ENCODE data around the gene TAAR9. TPM values are rescaled to one million over a fixed set of nuclear protein-coding genes. Genes with fewer than 3 reads are reported as not detected.

Gene TAAR9
- polyA plus RNA-seq, 1 of the 3 experiments (the other 2 are of a cell fraction): not detected

- Histone ChIP-seq H3F3A (replicated peaks; ENCODE audit: insufficient read depth) (no peaks in the 10 kb centered on the region), H3K9me2 (no peaks in the 10 kb centered on the region), H3K9ac (no peak overlapping the region), H3K79me2 (ENCODE audit: insufficient read depth) (peaks cover 4% of the 10 kb centered on the region; the same call in 1 of the 2 replicates), H3K27me3 (ENCODE audit: insufficient read depth) (no peaks in the 10 kb centered on the region), H3K9me3 (no peaks in the 10 kb centered on the region), H2AFZ (ENCODE audit: low read depth) (no peak overlapping the region), H3K36me3 (replicated peaks in 1 of 2; ENCODE audit: control insufficient read depth in 1 of 2, insufficient read depth in 2 of 2, low read length in 1 of 2) (peaks cover 0 to 13% of the 10 kb centered on the region in 2 experiments), H3K4me1 (ENCODE audit: control insufficient read depth in 1 of 2, insufficient read depth in 2 of 2, low read depth in 1 of 2, low read length in 1 of 2) (no peaks in the 10 kb centered on the region), H3K4me2 (no peak overlapping the region), H3K4me3 (ENCODE audit: low read depth in 2 of 2, low read length in 1 of 2) (no peak overlapping the region), H3K27ac (ENCODE audit: low read depth in 2 of 2, low read length in 1 of 2) (no peak overlapping the region), H4K20me1 (ENCODE audit: insufficient read depth) (no peaks in the 10 kb centered on the region)
- 89% methylated on average over 4 of the region's 4 CpGs for WGBS (ENCODE audit: low lambda C conversion rate)
- TF ChIP-seq SMC3 (IDR thresholded peaks at IDR 0.05; ENCODE audit: low read depth, low read length) (no peak), RXRA (IDR thresholded peaks at IDR 0.05; ENCODE audit: borderline replicate concordance, low read depth) (no peak), MEF2A (IDR thresholded peaks at IDR 0.05; ENCODE audit: borderline replicate concordance, low read depth) (no peak), RFX5 (IDR thresholded peaks at IDR 0.05; ENCODE audit: low read length) (no peak)
- no peak for DNase-seq
- ChIA-PET CTCF (interaction anchor here (0.9 to 2.3 kb wide), 3 partner anchors 189 to 210 kb away, joined by 4 to 16 read pairs (median 9); no protein-coding TSS in a partner anchor), POLR2A (no interaction called here)
These were observed 48.7 kb upstream of the TAAR9 start for GRCh38 chr6:132489376-132489775.

- POLR2A ChIA-PET: no interaction called here
- no peak overlapping the region for H3K4me2 ChIP-seq
- no peaks in the 10 kb centered on the region for H4K20me1 ChIP-seq (ENCODE audit: insufficient read depth)
- no peak overlapping the region for H3K27ac ChIP-seq (ENCODE audit: low read depth in 2 of 2, low read length in 1 of 2)
- H3K27me3 ChIP-seq (ENCODE audit: insufficient read depth): no peaks in the 10 kb centered on the region
- H3K9me2 ChIP-seq: no peaks in the 10 kb centered on the region
- no peaks in the 10 kb centered on the region for H3F3A ChIP-seq (replicated peaks; ENCODE audit: insufficient read depth)
- H3K9ac ChIP-seq: no peak overlapping the region
- H3K9me3 ChIP-seq: no peaks in the 10 kb centered on the region
- no peaks in the 10 kb centered on the region for H3K4me1 ChIP-seq (ENCODE audit: control insufficient read depth in 1 of 2, insufficient read depth in 2 of 2, low read depth in 1 of 2, low read length in 1 of 2)
- H2AFZ ChIP-seq (ENCODE audit: low read depth): no peak overlapping the region
- TF ChIP-seq NFIC (IDR thresholded peaks at IDR 0.05; ENCODE audit: borderline replicate concordance): no peak
- no peak for TF ChIP-seq RCOR1 (IDR thresholded peaks at IDR 0.05; ENCODE audit: low read length)
- TF ChIP-seq GABPA (IDR thresholded peaks at IDR 0.05; ENCODE audit: low read depth): no peak
- no peak for TF ChIP-seq EP300 (IDR thresholded peaks at IDR 0.05; ENCODE audit: borderline replicate concordance in 1 of 2, low read depth in 1 of 2, low read length in 1 of 2)
- peaks cover 0 to 18% of the 10 kb centered on the region in 2 experiments for H3K36me3 ChIP-seq (replicated peaks in 1 of 2; ENCODE audit: control insufficient read depth in 1 of 2, insufficient read depth in 2 of 2, low read length in 1 of 2)
- CTCF ChIA-PET: interaction anchor here (2.0 to 2.3 kb wide), 2 partner anchors 192 to 211 kb away, joined by 9 to 16 read pairs; no protein-coding TSS in a partner anchor
- no peak overlapping the region for H3K4me3 ChIP-seq (ENCODE audit: low read depth in 2 of 2, low read length in 1 of 2)
- no peak for DNase-seq
- peaks cover 2% of the 10 kb centered on the region; the same call in 1 of the 2 replicates for H3K79me2 ChIP-seq (ENCODE audit: insufficient read depth)
- WGBS (ENCODE audit: low lambda C conversion rate): 77% methylated on average over 6 of the region's 6 CpGs
These were observed 48.1 kb upstream of the TAAR9 start for GRCh38 chr6:132490024-132490423.

GRCh38 chr6:132490478-132491204 is 47.4 kb upstream of the TAAR9 start:
- no peak overlapping the region for H3K4me2 ChIP-seq
- no peaks in the 10 kb centered on the region for H3K4me1 ChIP-seq (ENCODE audit: control insufficient read depth in 1 of 2, insufficient read depth in 2 of 2, low read depth in 1 of 2, low read length in 1 of 2)
- ChIA-PET POLR2A (no interaction called here), CTCF (interaction anchor here (2.0 to 2.3 kb wide), 2 partner anchors 192 to 211 kb away, joined by 9 to 16 read pairs; no protein-coding TSS in a partner anchor)
- H2AFZ ChIP-seq (ENCODE audit: low read depth): no peak overlapping the region
- no peaks in the 10 kb centered on the region for H3K9me2 ChIP-seq
- no peaks in the 10 kb centered on the region for H3F3A ChIP-seq (replicated peaks; ENCODE audit: insufficient read depth)
- H3K36me3 ChIP-seq (replicated peaks in 1 of 2; ENCODE audit: control insufficient read depth in 1 of 2, insufficient read depth in 2 of 2, low read length in 1 of 2): peaks cover 0 to 18% of the 10 kb centered on the region in 2 experiments
- 85% methylated on average over 10 of the region's 10 CpGs for WGBS (ENCODE audit: low lambda C conversion rate)
- H4K20me1 ChIP-seq (ENCODE audit: insufficient read depth): no peaks in the 10 kb centered on the region
- H3K4me3 ChIP-seq (ENCODE audit: low read depth in 2 of 2, low read length in 1 of 2): no peak overlapping the region
- no peaks in the 10 kb centered on the region for H3K27me3 ChIP-seq (ENCODE audit: insufficient read depth)
- no peak overlapping the region for H3K9ac ChIP-seq
- H3K9me3 ChIP-seq: no peaks in the 10 kb centered on the region
- H3K79me2 ChIP-seq (ENCODE audit: insufficient read depth): peaks cover 2% of the 10 kb centered on the region; the same call in 1 of the 2 replicates
- DNase-seq: no peak
- no peak for TF ChIP-seq TAF1 (IDR thresholded peaks at IDR 0.05; ENCODE audit: borderline replicate concordance, low read depth, low read length)
- TF ChIP-seq JUND (IDR thresholded peaks at IDR 0.05): no peak
- TF ChIP-seq GATA2 (CRISPR knock-in tag; IDR thresholded peaks at IDR 0.05): no peak
- no peak for TF ChIP-seq MEF2A (IDR thresholded peaks at IDR 0.05; ENCODE audit: borderline replicate concordance, low read depth)
- no peak for TF ChIP-seq YY1 (IDR thresholded peaks at IDR 0.05; ENCODE audit: low read depth)
- no peak overlapping the region for H3K27ac ChIP-seq (ENCODE audit: low read depth in 2 of 2, low read length in 1 of 2)

Data from SK-N-SH (cell line).